ENCODE measurements around the gene FAU. TPM values are rescaled to one million over a fixed set of nuclear protein-coding genes. Genes with fewer than 3 reads are reported as not detected.
"Not testable (repeated sequence)": the region's sequence is repeated elsewhere in the genome, so short reads cannot be mapped to it uniquely, and the experiment has no call there.

Gene FAU
- total RNA-seq = 211 and 383 TPM in 2 replicates

DNA sequence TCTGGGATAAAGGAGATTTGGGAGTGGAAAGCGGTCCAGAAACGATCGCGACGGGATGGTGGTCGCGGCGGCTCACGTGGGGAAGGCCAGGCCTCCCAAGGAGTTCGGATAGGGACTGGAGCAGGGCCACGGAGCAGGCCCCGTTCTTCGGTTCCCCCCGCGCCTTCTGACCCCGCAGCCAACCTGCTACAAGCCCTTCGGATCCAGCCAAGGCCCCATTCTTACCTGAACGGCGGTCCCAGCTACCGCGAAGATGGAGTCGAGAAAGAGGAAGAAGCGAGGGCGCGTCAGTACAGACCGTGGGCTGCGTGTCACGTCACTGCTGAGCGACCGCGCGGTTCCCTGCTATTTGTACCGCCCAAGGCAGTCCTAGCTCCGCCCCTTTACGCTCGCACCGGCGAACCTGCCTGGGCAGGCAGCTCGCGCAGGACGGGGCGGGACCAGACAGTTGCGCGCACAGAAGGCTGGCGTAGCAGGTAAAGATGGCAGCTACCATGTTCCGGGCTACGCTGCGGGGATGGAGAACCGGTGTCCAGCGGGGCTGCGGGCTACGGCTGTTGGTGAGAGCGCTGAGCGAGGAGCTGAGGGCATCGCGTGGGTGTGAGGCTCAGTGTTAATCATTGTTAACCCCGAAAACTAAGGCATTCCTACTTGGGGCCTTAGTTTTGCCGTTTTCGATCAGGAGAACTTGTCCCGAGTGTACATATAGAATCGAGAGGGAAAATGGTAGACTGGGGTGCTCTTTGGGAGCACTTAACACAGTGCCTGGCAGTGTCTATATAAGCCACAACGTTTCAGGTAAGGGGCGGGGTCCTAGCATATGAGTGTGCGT, at the start of gene FAU, which contains the start of gene MRPL49:
Gene FAU (minus strand): TSS at position 270 of the 832 bp plus-strand sequence. CDS start 321 bp downstream, outside the sequence.
Gene MRPL49 (plus strand): TSS at position 457 of the 832 bp plus-strand sequence. CDS start 26 bp downstream, at position 483.
- peak; percentile 96 to 99 for DNase-seq (ENCODE audit: low read depth in 2 of 2)

DNA sequence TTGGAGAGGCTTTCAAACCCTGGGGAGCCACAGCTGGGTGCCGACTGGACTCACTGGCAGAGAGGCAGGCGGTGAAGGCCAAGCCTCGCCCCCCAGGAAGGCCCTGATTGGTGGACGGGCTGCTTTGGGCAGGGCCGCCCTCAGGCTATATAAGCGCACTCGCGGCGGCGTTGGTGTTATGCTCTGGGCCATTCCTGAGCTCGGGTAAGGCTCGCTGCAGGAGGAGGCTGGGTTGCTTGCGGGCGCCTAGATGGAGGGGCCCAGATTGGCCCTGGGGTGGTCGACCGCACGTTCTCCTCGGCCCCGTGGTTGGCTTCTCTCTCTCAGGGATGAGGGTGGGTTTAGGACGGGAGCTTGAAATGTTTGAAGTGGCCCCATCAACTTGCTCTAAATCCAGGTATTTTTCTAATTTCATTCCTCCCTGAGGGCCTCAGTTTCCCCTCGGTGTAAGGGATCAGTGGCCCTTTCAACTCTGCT, 48.2 kb upstream of the FAU start, which contains the start of gene SPDYC:
Gene SPDYC (plus strand): TSS at position 176 of the 477 bp plus-strand sequence. CDS start 1,125 bp downstream, outside the sequence.
- no peak for DNase-seq (ENCODE audit: low read depth in 2 of 2)

DNA sequence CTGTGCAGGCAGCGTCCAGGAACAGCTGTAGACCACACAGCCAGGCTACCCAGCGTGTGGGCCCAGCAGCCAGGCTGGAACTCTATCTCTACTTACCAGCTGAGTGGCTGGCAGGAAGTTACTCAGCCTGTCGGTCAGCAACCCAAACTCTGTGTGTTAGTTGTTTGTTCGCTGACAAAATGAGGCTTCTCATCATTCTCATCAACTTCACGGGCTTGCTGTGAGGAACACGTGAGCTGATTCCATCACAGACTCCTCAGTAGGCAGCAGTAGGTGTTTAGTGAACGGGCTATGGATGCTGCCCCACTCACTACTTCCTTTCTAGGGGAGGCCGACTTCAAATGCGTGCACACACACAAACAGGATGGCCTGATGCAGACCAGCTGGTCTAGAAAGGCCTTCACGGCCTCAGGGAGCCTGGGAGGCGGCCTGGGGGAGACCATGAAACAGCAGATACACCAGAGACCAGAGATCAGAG, 47.3 kb upstream of the FAU start:
- DNase-seq (ENCODE audit: low read depth in 2 of 2) = peak in 1 of 2 donors; percentile 92

DNA sequence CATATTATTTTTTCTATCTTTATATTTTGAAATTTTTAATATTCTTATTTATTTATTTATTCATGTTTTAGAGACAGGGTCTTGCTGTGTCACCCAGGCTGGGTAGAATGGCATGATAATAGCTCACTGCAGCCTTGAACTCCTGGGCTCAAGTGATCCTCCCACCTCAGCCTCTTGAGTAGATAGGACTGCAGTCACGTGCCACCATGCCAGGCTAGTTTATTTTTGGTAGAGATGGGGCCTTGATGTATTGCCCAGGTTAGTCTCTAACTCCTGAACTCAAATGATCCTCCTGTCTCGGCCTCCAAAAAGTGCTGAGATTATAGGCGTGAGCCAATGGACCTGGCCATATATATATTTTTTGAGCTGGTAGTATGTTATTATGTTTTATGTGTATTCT, 45.7 kb upstream of the FAU start:
- DNase-seq (ENCODE audit: low read depth in 2 of 2) = no peak

DNA sequence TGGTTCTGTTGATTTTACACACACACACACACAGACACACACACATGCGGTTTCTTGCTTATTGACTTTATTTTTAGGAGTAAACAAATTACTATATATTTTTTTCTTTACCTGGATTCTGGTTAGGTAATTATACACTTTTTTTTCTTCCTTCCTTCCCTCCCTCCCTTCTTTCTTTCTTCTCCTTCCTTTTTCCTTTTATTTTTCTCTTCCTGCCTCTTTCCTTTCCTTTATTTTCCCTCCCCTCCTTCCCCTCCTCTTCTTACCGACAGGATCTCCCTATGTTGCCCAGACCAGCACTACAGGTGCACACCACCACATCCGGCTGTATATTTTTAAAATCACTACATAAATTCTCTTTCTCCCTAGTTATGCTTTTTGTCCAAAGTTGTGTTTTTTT, 45.0 kb upstream of the FAU start:
- no peak for DNase-seq (ENCODE audit: low read depth in 2 of 2)

DNA sequence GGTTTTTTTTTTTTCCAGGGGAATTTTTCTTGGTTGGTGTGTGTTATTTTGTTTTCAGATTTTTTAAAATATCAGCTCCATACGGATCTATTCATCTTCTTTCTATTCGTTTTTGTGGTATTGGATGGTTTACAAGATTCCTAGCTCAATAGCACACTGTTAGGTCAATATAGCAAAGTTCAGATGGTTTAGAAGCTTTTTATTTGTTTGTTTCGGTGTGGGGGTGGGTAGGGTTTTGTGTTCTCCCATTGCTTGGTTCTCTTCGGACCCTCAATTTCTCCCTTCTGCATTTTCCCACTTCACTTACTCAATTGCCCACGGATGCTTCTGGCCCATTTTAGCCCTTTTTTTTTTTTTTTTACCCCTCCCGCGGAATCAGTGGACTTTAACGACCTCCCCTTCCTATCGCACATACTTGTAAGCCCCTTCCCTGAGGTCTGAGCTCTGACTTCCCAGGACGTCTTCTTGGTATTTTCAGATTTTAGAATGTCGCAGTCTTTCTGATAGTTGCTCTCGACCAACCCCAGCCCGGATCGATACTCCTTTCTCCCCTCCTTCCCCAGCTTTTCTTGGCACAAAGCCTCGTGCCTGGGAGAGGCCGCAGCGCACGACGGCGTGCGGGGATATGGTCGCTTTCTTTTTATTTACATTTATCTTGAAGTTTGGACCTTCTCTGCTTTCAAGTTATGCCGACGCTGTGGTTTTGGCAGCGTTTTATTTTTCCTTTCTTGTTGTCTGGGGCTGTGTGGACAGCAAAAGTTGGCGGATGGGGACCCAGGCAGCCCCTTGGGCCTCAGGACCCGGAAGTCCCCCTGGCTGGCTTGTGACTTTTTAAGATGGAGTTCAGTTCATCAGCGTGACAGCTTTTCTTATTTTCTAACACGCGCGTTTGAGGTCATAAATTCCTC, 43.7 kb upstream of the FAU start:
- no peak for DNase-seq (ENCODE audit: low read depth in 2 of 2)

DNA sequence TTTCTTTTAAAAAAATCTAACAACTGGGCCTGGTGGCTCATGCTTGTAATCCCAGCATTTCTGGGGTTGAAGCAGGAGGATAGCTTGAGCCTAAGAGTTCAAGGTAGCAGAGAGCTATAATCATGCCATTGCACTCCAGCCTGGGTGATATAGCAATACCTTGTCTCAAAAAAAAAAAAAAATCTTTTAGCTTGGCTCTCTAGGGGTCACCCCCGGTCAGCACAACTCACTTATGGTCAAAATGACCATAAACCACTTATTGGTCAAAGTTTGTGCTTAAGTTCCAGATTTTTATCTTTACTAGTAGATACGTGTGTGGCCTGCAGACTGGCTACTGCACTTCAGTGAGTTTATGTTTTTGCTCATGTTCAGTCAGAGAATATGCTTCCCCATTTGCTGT, 41.8 kb upstream of the FAU start:
- no peak for DNase-seq (ENCODE audit: low read depth in 2 of 2)

DNA sequence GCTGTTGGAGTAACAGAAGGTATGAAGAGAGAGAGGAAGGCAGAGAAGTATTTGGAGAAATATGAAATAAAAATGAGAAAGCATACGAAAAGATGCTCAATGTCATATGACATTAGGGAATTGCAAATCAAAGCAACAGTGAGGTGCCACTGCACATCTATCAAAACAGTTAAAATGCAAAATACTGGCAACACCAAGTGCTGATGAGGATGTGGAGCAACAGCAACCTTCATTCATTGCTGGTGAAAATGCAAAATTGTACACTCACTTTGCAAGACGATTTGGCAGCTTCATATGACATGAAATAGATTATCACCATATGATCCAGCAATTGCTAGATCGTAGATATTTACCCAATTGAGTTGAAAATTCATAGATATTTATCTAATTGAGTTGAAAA, 38.7 kb upstream of the FAU start:
- no peak for DNase-seq (ENCODE audit: low read depth in 2 of 2)

DNA sequence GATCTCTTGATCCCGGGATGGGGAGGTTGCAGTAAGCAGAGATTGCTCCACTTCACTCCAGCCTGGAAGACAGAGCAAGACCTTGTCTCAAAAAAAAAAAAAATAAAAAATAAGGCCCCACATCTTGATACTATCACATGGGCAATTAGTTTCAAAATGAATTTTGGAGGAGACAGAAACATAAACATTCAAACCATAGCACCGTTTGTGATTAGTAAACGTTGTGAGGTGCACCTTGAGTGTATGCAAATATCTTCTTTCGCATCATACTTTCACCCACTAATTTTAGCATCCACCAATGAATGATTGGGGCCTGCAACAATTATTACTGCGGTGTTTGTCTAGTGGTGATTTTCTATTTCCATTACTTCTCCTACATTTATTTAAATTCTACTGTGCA, 37.1 kb upstream of the FAU start:
- no peak for DNase-seq (ENCODE audit: low read depth in 2 of 2)

DNA sequence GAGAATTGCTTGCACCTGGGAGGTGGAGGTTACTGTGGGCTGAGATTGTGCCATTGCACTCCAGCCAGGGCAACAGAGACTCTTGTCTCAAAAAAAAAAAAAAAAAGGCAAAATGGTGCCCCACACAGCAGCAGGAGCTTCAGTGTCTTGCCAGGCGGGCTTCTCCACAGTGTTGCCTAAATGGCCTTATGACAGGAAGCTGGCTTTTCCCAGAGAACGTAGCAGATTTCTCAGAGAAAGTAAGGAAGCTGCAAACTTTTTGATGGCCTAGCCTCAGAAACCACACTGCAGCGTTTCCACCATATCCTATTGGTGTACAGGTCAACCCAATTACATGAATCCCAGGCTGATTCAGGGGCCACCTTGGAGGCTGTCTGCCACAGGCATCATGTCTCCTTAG, 35.4 kb upstream of the FAU start:
- no peak for DNase-seq (ENCODE audit: low read depth in 2 of 2)

DNA sequence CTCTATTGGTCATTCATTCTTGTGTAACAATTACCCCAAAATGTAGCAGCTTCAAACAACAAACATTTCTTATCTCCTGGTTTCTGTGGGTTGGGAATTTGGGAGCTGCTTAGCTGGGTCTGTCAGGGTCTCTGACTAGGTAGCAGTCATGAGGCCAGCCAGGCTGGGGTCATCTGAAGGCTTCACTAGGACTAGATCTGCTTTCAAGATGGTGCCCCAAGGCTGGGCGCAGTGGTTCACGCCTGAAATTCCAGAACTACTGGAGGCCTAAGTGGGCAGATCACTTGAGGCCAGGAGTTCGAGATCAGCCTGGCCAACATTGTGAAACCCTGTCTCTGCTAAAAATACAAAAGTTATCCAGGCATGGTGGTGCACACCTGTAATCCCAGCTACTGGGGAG, 35.0 kb upstream of the FAU start:
- DNase-seq (ENCODE audit: low read depth in 2 of 2) = no peak

DNA sequence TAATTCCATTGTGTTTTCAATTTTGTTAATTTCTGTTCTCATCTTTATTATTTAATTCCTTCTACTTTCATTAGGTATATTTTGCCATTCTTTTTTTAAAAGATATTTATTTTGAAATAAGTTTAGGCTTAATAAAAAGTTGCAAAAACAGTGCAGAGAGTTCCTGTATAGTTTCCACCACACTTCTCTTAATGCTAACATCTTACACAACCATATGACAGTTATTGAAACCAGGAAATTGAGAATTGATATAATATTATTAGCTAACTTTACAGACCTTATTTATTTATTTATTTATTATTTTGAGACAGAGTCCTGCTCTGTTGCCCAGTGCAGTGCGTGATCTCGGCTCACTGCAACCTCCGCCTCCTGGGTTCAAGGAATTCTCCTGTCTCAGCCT, 34.3 kb upstream of the FAU start:
- DNase-seq (ENCODE audit: low read depth in 2 of 2) = no peak

DNA sequence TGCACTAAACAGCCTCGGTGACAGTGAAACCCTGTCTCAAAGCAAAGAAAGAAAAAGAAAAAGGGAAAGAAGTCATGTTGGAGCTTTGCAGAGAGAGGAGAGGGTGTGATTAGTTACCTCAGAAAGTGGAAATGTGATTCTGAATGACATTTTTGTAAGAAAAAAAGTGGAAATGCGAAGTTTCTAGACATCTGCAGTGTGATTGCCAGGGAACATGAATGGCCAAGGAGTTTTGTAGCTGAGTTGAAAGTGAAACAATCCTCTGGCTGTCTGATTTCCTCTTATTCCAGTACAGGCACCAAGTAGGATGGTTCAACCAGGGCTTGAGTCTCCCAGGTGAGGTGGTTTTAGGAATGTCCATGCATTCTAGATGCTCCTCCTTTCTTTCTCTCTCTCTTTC, 30.2 kb upstream of the FAU start:
- DNase-seq (ENCODE audit: low read depth in 2 of 2) = no peak

DNA sequence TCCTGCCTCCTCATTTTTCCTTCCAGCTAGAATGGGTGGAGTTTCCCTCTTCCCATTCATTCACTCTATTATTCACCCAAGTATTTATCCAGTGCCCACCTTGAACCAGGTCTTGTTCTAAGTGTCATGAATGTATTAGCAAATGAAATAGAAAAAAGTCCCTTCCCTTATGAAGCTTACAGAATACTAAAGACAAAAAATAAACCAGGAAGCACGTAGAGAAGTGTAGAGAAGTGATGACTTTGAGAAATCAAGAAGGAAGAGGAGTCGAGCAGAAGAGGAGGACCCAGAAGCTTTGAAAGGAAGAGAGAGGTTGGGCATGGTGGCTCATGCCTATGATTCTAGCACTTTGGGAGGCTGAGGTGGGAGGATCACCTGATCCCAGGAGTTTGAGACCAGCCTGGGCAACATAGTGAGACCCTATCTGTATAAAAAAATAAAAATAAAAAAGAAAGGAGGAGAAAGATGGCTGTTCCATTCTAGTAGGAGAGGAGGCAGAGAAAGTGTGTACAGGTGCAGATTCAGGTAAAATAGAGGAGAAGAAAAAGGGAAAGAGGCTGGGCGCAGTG, 29.5 kb upstream of the FAU start:
- DNase-seq (ENCODE audit: low read depth in 2 of 2) = no peak

DNA sequence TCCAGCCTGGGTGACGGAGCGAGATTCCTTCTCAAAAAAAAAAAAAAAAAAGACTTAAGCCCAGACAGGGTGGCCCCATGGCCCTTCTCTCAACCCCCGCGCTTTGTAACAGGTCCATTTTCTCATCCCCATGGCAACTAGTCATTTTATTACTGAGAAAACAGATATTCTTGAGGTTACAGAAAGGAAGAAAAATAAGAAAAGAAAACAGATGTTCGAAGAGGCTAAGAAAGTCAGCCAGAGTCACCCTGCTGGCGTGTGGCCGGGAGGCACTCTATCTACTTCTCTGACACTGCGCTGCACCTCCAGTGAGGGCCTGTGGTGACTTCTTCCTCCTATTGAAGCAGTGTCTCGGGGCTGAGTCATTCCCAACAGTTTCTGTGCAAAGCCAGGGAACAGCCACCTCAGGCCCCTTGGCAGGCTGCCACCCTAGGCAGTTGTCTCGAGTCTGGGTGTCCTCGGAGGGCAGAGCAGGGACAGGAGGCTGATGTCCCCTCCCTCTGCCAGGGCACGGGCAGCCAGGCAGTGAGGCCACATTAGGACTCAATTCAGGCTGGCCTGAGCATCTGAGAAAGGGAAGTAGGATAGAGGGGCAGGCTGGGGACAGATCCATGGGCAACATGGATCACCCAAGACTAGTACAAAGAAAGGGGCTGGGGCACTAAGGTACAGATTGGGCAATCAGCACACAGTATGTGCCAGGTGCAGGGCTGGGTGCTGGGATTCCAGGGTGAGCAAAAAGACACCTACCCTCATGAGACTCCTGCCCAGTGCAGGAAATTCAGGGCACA, 28.8 kb upstream of the FAU start:
- DNase-seq (ENCODE audit: low read depth in 2 of 2) = peak in 1 of 2 donors; percentile 78

DNA sequence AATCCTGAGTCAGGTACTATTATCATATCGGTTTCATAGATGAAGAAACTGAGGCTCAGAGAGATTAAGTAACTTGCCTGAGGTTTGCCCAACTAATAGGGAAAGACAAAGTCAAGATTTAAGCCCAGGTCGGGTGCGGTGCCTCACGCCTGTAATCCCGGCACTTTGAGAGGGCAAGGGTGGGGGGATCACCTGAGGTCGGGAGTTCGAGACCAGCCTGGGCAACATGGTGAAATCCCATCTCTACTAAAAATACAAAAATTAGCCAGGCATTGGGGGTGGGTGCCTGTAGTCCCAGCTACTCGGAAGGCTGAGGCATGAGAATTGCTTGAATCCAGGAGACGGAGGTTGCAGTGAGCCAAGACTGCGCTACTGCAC, 28.2 kb upstream of the FAU start:
- DNase-seq (ENCODE audit: low read depth in 2 of 2) = not testable (repeated sequence)

DNA sequence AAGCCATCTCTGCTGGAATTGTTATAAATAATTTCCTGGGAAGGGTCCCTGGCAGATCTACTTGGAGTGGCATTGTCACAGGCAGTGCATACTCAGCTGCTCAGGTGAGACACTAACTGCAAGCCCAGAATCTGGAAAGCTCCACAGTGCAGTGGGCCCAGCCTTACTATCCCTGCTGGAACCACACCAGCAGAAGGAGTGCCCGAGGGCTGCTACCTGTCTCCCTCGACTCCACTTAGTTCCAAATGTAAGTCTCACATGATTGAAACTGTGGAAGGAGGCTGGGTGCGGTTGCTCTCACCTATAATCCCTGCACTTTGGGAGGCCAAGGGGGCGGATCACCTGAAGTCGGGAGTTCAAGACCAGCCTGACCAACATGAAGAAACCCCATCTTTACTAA, 26.7 kb upstream of the FAU start:
- no peak for DNase-seq (ENCODE audit: low read depth in 2 of 2)

DNA sequence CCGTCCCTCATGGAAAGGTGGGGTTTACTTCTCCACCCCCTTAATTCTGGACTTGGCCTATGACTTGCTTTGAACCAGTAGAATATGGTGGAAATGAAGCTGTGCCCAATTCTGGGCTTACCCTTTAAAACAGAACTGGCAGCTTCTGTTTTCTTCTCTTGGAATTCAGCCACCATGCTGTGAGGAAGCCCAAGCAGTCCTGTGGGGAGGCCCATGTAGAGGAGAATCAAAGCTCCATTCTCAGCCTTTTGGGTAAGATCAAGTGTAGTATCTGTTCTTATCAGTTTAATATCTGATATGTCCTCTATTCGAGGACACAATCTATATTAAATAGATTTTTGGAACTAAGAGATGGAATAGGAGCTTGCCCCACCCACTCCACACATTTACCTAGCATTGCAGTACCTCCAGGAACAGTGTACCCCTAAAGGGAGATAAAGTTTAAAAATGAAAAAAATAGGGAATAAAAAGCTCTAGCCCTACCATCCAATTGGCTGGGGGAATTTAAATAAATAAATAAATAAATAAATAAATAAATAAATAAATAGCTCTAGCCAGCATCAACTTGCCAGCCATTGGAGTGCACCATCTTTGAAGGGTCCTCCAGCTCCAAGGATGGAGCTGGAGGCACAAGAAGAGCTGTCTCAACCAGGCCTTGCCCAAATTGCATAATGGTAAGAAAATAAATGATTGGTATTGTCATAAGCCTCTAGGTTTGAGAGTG, 25.6 kb upstream of the FAU start:
- DNase-seq (ENCODE audit: low read depth in 2 of 2) = no peak

DNA sequence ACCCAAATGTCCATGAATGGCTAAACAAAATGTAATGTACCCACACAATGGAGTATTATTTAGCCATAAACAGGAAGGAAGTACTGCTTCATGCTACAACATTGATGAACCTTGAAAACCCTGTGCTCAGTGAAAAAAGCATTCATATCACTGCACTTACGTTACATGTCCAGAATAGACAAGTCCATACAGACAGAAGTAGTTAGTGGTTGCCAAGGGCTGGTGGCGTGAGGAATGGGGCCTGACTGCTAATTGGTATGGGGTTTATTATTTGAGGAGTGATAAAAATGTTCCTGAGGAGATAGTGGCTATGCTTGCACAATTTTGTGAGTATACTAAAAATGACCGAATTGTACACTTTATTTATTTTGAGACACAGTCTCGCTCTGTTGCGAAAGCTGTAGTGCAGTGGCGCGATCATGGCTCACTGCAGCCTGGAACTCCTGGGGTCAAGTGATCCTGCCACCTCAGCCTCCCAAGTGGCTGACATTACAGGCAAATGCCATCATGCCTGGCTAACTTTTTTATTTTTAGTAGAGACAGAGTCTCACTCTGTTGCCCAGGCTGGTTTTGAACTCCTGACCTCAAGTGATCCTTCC, 20.1 kb upstream of the FAU start:
- DNase-seq (ENCODE audit: low read depth in 2 of 2) = no peak

Data from dermis microvascular lymphatic vessel endothelial cell (primary cell).